ENCODE measurements around the gene SLC5A9.

SLC5A9 gene

DNA sequence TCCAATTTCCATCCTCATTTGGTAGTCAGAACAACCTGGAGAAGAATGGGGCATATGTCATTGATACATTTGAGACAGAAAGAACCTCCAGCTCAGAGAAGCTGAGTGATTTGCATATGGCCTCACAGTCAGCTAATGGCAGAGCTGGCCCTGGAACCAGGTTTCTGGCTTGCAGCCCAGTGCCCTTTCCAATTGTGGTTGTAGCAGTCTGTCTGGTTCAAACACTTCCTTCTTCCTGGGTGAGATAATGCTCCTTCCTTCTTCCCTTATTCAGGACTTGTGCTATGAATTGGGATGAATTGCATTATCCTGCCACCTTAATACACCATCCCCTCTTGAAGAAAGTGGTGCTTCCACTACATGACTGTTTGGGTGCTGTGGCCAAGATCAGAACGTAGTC lies 24.2 kb downstream of the SLC5A9 start:
- DNase-seq (ENCODE audit: low read depth) = no peak
- no peak overlapping the region for H3K4me3 ChIP-seq (ENCODE audit: control insufficient read depth, low read depth, low read length)
- TF ChIP-seq, protein P1, sequence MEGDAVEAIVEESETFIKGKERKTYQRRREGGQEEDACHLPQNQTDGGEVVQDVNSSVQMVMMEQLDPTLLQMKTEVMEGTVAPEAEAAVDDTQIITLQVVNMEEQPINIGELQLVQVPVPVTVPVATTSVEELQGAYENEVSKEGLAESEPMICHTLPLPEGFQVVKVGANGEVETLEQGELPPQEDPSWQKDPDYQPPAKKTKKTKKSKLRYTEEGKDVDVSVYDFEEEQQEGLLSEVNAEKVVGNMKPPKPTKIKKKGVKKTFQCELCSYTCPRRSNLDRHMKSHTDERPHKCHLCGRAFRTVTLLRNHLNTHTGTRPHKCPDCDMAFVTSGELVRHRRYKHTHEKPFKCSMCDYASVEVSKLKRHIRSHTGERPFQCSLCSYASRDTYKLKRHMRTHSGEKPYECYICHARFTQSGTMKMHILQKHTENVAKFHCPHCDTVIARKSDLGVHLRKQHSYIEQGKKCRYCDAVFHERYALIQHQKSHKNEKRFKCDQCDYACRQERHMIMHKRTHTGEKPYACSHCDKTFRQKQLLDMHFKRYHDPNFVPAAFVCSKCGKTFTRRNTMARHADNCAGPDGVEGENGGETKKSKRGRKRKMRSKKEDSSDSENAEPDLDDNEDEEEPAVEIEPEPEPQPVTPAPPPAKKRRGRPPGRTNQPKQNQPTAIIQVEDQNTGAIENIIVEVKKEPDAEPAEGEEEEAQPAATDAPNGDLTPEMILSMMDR (IDR thresholded peaks at IDR 0.05; ENCODE audit: control insufficient read depth, insufficient read depth, low read depth, low read length, missing control alignments) = no peak

DNA sequence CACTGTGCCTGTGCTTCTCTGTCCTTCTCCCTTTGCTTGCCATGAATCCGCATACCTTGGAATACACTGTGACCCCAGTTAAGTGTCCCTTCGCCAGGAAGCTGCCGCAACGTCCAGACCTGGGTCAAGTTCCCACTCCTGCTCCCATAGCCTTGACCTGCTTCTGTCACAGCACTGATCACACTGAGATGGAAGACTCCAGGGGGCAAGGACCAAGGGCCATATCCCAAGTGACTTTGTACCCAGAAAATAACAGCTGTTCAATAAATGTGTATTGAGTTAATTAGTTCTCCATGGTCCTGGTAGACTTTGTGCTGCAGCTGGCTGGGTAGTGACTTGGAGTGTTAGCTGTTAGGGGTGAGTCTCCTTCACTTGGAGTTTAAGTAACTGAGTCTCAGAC lies 25.8 kb downstream of the SLC5A9 start:
- no peak for DNase-seq (ENCODE audit: low read depth)
- TF ChIP-seq, protein P1 (IDR thresholded peaks at IDR 0.05; ENCODE audit: control insufficient read depth, insufficient read depth, low read depth, low read length, missing control alignments) = no peak
- no peak overlapping the region for H3K4me3 ChIP-seq (ENCODE audit: control insufficient read depth, low read depth, low read length)

GRCh38 chr1:48249868-48250267 lies 27.4 kb downstream of the SLC5A9 start:
- no peak overlapping the region for H3K4me3 ChIP-seq (ENCODE audit: control insufficient read depth, low read depth, low read length)
- DNase-seq (ENCODE audit: low read depth) = no peak
- TF ChIP-seq, protein P1 (IDR thresholded peaks at IDR 0.05; ENCODE audit: control insufficient read depth, insufficient read depth, low read depth, low read length, missing control alignments) = no peak

DNA sequence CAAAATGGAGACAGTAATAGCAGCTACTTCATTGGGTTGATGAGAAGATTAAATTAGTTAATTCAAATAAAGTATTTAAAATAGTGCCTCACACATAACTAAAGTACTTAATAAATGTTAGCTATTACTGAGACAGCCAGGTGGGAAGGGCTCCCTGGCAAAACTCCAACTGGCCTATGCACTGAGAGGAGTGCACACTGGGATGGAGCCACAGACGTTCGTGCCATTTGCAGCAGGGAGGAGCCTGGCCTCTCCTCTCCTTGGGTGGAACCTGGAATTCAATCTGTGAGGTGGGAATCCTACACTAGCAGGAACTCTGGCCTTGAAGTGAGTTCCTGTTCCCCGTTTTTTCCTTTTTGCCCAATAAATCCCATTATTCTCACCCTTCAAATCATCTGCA lies 28.1 kb downstream of the SLC5A9 start:
- TF ChIP-seq, protein P1 (IDR thresholded peaks at IDR 0.05; ENCODE audit: control insufficient read depth, insufficient read depth, low read depth, low read length, missing control alignments) = no peak
- H3K4me3 ChIP-seq (ENCODE audit: control insufficient read depth, low read depth, low read length) = no peak overlapping the region
- no peak for DNase-seq (ENCODE audit: low read depth)

DNA sequence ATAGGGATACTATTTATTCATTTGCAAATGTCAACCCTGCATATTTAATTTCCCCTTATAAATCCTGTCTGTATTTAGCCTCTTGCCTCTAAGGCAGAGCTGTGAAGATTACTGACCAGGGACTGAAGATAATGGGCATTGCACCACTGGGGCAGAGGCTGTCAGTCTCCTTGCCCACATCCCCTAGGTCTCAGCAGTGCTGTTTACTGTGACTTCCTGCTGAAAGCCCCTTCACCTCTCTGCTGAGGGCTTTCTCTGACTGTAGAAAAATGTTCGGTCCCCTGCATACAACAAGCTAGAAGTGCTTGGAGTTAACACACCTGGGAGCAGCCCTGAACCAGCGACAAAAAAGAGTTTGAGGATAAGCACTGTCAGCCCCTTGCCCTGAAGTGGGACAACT lies 28.8 kb downstream of the SLC5A9 start:
- TF ChIP-seq, protein P1 (IDR thresholded peaks at IDR 0.05; ENCODE audit: control insufficient read depth, insufficient read depth, low read depth, low read length, missing control alignments) = no peak
- H3K4me3 ChIP-seq (ENCODE audit: control insufficient read depth, low read depth, low read length) = no peak overlapping the region
- DNase-seq (ENCODE audit: low read depth) = no peak

- no peak overlapping the region for H3K4me3 ChIP-seq (ENCODE audit: control insufficient read depth, low read depth, low read length)
- no peak for DNase-seq (ENCODE audit: low read depth)
- TF ChIP-seq, protein P1 (IDR thresholded peaks at IDR 0.05; ENCODE audit: control insufficient read depth, insufficient read depth, low read depth, low read length, missing control alignments) = no peak
Measured at GRCh38 chr1:48251821-48252220, 29.3 kb downstream of the SLC5A9 start.

GRCh38 chr1:48254254-48254653 lies 31.7 kb downstream of the SLC5A9 start:
- H3K4me3 ChIP-seq (ENCODE audit: control insufficient read depth, low read depth, low read length) = no peak overlapping the region
- TF ChIP-seq, protein P1 (IDR thresholded peaks at IDR 0.05; ENCODE audit: control insufficient read depth, insufficient read depth, low read depth, low read length, missing control alignments) = no peak
- no peak for DNase-seq (ENCODE audit: low read depth)

Measured in AG09309 (cell line).